ENCODE measurements around the gene HSD17B3. TPM values are rescaled to one million over a fixed set of nuclear protein-coding genes. Genes with fewer than 3 reads are reported as not detected.
"Not testable (repeated sequence)": the region's sequence is repeated elsewhere in the genome, so short reads cannot be mapped to it uniquely, and the experiment has no call there.

The HSD17B3 gene
- total RNA-seq, 2 experiments from 2014 or later, result not detected

DNA sequence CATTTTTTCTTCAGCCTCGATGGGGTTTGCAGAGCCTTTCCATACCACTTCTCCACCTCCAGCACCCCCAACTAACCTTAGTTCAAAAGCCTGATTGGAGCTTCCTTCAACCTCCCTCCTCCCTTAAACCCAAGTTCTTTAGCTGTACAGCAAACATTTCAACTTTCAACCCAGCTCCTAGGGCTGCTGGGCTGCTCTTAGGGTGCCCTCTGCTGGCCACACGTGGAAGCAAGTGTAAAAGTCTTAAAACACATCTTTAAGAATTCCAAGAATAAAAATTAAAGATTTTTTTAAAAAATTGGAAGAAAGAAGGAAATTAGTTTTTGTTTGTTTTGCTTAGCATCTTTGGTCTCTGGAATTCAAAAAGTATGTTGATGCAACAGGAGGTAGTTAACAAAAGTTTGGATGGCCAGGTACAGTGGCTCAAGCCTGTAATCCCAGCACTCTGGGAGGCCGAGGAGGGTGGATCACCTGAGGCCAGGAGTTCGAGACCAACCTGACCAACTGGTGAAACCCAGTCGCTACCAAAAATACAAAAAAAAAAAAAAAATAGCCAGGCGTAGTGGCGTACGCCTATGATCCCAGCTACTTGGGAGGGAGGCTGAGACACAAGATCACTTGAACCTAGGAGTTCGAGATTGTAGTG, 15.5 kb upstream of the HSD17B3 start:
- CTCF ChIA-PET, result interaction anchor here (0.8 to 2.7 kb wide), 10 partner anchors 9 to 91 kb away, joined by 3 to 22 read pairs (median 4); no protein-coding TSS in a partner anchor
- POLR2A ChIA-PET, result interaction anchor here (1.0 kb wide), 1 partner anchor 85 kb away, joined by 3 read pairs; no protein-coding TSS in a partner anchor

DNA sequence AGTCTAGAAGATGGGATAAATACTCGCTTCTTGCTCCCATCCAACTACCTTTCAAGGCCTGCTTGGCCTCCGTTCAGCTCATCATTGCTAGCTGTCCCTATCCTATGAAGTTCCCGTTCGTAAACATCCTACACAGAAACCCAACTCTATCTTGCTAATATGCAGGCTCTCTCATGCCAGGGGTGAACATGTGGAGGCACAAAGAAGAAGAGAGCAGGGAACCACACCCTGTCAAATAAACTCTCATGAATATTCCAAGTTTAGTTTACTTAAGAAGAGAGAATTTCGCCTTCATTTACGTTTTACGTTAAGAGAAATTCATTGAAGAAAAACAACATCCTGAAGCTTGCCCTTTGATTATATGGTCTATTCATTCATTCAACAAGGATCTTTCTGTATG, 7.9 kb upstream of the HSD17B3 start:
- ChIA-PET POLR2A (no interaction called here), CTCF (interaction anchor here (0.6 kb wide), 1 partner anchor 78 kb away, joined by 3 read pairs; no protein-coding TSS in a partner anchor)

GRCh38 chr9:96306958-96307357, 5.0 kb upstream of the HSD17B3 start:
- POLR2A ChIA-PET, CTCF ChIA-PET: not testable (repeated sequence)

GRCh38 chr9:96305171-96305570, 3.2 kb upstream of the HSD17B3 start:
- ChIA-PET POLR2A (no interaction called here), CTCF (interaction anchor here (0.6 kb wide), 1 partner anchor 86 kb away, joined by 4 read pairs; no protein-coding TSS in a partner anchor)

DNA sequence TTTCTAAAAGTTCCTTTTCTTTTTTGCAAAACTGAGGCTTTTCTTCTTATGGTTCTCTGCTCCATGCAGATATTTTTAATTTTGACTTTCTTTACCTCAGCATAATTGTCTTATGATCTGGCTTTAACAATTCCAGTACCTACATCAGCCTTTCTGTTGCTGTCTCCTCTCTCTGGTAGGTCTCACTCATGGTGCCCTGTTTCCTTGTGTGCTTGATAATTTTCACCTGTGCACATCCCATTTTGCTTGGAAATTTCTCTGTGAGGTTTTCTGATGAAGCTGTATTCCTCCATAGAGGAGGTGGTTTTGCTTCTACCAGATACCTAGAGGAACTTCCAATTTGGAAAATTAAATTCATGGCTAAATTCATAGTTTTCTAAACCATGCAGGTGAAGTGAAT, 2.3 kb upstream of the HSD17B3 start:
- ChIA-PET CTCF (no interaction called here), POLR2A (no interaction called here)

GRCh38 chr9:96299823-96300222, 2.2 kb downstream of the HSD17B3 start:
- ChIA-PET CTCF (no interaction called here), POLR2A (no interaction called here)

DNA sequence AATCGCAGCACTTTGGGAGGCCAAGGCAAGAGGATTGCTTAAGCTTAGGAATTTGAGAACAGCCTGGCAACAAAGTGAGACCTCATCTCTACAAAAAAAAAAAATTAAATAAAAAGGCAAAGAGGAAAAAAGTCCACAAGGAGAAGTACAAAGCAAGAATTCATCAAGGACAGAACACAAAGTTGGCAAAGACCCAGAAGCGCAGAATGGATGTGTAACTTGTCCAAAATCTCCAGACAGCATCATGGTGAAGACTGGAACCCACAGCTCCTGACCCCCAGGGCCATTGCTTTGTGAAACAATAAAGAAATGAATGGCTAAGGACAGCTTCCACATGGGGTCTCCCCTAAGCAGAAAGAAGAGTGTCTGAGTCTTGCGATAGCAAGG, 7.8 kb downstream of the HSD17B3 start:
- CTCF ChIA-PET, result interaction anchor here (0.7 to 2.0 kb wide), 2 partner anchors 23 to 288 kb away, joined by 4 to 6 read pairs; no protein-coding TSS in a partner anchor
- POLR2A ChIA-PET, result no interaction called here

- CTCF ChIA-PET, result interaction anchor here (0.7 to 2.0 kb wide), 2 partner anchors 24 to 1612 kb away, joined by 3 to 4 read pairs; no protein-coding TSS in a partner anchor
Measured at GRCh38 chr9:96293498-96294158, 8.3 kb downstream of the HSD17B3 start.

DNA sequence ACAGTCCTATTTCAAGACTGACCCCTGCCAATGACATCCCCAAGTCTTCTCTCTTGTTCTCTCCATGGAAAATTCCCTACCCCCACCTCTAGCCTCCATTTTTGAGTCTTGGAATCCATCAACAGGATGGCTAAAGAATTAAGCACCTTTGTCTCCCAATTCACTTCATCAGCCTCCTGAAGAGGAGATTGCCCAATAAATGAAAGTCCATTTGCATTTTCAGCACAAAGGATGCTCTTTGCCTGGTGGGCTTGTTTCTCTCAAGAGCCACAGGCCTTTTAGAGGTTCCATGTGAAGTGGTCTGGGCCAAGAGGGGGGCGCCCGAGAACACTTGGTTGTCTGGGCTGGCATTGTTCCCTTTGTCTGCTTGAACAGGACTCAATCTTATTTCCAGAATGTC, 12.6 kb downstream of the HSD17B3 start:
- CTCF ChIA-PET, result no interaction called here

More at GRCh38 chr9:96293498-96294158, 8.3 kb downstream of the HSD17B3 start:
- POLR2A ChIA-PET, result no interaction called here

GRCh38 chr9:96281641-96282040, 20.3 kb downstream of the HSD17B3 start:
- ChIA-PET CTCF (no interaction called here), POLR2A (no interaction called here)

More for the DNA sequence above, 12.6 kb downstream of the HSD17B3 start:
- POLR2A ChIA-PET, result no interaction called here

DNA sequence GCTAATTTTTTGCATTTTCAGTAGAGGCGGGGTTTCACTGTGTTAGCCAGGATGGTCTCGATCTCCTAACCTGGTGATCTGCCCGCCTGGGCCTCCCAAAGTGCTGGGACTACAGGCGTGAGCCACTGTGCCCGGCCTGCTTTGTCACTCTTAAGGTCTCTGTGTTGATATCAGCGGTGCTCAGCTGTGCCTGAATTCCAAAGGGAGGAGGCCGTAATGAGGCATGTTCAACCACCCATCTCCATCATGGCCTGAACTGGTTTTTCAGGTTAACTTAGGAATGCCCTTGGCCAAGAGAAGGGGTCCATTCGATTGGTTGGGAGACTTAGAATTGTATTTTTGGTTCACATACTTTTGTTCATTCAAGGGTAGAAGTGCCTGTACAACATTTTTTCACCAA, 22.0 kb downstream of the HSD17B3 start:
- ChIA-PET CTCF (no interaction called here), POLR2A (no interaction called here)

DNA sequence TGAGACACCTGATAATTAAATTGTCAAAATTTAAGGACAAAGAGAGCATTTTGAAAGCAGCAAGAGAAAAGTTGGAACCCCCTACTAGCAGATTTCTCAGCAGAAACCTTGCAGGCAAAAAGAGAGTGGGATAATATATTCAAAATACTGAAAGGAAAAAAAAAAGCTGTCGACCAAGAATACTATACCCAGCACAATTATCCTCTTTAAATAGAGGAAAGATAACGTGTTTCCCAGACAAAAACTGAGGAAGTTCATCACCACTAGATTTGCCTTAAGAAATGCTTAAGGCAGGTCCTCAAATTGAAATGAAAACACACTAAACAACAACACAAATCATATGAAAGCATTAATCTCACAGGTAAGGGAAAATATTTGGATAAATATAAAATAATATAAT, 27.0 kb downstream of the HSD17B3 start:
- POLR2A ChIA-PET, result no interaction called here
- CTCF ChIA-PET, result no interaction called here

GRCh38 chr9:96270236-96270744, 31.7 kb downstream of the HSD17B3 start:
- CTCF ChIA-PET, result no interaction called here
- POLR2A ChIA-PET, result no interaction called here

- CTCF ChIA-PET, result no interaction called here
- POLR2A ChIA-PET, result no interaction called here
Measured at GRCh38 chr9:96258967-96259366, 43.0 kb downstream of the HSD17B3 start.

DNA sequence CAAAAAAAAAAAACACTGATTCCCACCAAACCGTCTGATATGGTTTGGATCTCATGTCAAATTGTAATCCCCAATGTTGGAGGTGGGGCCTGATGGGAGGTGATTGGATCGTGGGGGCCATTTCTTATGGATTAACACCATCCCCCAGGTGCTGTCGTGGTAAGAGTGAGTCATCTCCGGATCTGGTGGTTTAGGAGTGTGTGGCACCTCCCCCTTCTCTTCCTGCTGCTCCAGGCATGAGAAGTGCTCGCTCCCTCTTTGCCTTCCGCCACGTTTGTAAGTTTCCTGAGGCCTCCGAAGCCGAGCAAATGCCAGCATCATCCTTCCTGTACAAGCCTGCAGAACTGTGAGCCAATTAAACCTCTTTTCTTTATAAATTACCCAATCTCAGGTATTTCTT, 45.2 kb downstream of the HSD17B3 start:
- ChIA-PET CTCF (no interaction called here), POLR2A (no interaction called here)

DNA sequence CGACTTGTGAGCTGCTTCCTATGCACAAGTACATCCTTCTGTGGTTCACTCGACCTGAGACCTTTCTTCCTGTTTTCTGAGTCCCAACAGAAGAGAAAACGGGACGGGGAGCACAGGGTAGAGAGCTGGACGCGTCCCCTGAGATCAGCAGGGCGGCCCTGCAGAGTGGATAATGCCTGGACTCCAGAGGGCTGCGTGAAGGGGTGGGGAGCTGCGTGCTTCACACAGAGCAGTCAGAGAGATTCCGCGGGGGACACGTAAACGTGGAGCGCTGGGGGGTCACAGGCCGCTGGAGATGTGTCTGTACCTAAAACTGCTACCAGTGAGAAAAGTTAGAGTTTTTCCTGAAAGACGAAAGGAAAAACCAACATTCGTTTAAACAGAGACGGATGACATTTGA, 46.3 kb downstream of the HSD17B3 start:
- ChIA-PET CTCF (interaction anchor here (0.7 to 1.0 kb wide), 2 partner anchors 12 to 99 kb away, joined by 3 read pairs; no protein-coding TSS in a partner anchor), POLR2A (no interaction called here)

DNA sequence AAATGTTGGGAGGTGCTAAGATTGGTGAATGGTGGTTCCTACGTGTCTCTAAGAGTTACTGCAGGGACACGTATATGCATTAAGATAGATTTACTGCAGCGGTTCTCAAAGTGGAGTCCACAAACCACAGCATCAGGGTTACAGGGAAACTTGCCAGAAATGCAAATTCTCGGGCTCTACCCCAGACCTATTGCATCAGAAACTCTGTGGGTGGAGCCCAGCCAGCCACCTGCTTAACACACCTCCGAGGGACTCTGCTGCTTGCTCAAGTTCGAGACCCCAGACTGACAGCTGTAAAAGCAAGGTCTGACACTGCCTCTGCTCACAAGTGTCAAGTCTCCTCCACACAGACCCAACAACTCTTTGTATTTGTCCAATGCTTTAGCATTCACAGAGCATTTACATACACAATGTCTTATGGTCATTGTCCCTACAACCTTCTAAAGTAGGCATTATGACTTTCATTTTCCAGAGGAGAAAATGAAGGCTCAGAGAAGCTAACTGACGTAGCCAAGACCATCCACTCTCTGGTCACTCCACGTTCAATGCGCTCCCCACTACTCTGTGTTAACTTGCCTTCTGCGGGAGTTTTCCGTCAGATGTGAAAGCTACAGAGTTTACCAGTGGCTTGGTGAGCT, 48.8 kb downstream of the HSD17B3 start:
- ChIA-PET CTCF (no interaction called here), POLR2A (no interaction called here)

DNA sequence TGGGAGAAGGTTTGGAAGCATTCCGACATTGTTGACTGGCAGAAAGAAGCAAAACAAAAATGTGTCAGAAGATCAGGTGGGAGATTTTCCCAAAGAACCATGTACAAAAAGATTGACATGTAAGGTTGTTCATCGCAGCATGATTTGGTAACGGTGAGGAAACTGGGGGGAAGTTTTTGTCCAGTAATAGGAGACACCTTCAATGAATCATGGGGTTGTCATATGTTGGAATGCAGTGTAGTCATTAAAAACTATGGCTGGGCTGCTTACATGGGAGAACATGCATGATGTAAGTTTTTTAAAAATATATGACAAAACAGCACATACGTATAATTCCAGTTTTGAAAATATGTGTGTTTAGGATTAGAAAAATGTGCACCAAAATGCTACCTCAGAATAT, 50.5 kb downstream of the HSD17B3 start:
- POLR2A ChIA-PET, result no interaction called here
- CTCF ChIA-PET, result no interaction called here

DNA sequence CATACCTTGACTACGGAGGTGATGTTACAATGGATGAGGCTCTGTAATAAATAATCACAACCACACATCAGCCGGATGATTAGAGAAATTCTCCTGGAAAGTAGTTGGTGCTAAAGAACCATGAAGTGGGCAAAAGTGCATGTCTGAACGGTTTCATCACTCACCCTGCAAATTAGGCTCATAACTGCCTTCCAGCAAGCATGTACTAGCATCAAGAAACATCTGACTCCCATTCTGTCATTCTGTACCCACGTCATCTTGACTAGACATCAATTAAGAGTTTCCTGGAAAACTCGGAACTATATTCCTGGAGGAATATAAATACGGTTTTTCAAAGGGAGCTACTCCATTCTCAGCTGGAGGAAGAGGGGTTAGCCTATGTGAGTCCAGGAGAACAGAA, 52.2 kb downstream of the HSD17B3 start:
- ChIA-PET CTCF (interaction anchor here (1.8 kb wide), 1 partner anchor 17 kb away, joined by 4 read pairs; no protein-coding TSS in a partner anchor), POLR2A (no interaction called here)

GRCh38 chr9:96246267-96246671, 55.7 kb downstream of the HSD17B3 start:
- POLR2A ChIA-PET, result no interaction called here
- CTCF ChIA-PET, result interaction anchor here (1.3 kb wide), 1 partner anchor 12 kb away, joined by 5 read pairs; no protein-coding TSS in a partner anchor

DNA sequence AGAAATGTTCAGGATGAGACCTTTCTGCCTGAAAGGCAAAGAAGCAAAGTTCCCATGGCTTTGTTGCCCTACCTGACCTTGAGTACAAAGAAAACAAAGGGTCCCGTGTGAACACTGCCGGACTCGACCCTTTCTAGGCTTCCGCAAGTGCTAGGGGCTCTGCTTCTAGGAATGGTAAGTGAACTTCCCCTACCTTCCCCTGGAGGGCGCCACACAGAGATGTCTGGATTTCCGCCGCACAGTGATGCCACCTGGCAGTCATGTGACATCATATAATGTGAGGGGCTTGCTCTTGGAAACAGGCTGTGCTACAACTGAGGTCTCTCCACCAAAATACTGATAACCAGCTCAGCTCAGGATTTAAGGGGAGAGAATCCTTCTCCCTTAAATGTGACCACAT, 56.6 kb downstream of the HSD17B3 start:
- ChIA-PET POLR2A (no interaction called here), CTCF (interaction anchor here (0.6 to 1.4 kb wide), 4 partner anchors 11 to 897 kb away, joined by 3 to 5 read pairs (median 4); no protein-coding TSS in a partner anchor)
